ENCODE measurements around the gene PEX11A. TPM values are rescaled to one million over a fixed set of nuclear protein-coding genes. Genes with fewer than 3 reads are reported as not detected.
A peak's percentile ranks its signal among the peaks of the same experiment; 100 is the strongest.

PEX11A gene
- total and polyA plus RNA-seq, 2 donors (not counting 3 experiments of a cell fraction or from before 2014, with no cell fraction given) = 3.2 to 4.4 TPM

GRCh38 chr15:89649013-89649625, 41.4 kb downstream of the PEX11A start:
- Histone ChIP-seq H3K4me2 (ENCODE audit: insufficient read depth, low read length) (no peak overlapping the region), H2AFZ (ENCODE audit: low read depth, low read length) (no peak overlapping the region), H3K4me1 (ENCODE audit: control insufficient read depth, extremely low read depth, insufficient read depth, low read length) (no peaks in the 10 kb centered on the region), H3K27me3 (ENCODE audit: control insufficient read depth in 2 of 2, insufficient read depth in 2 of 2, low read length in 2 of 2) (no peaks in the 10 kb centered on the region), H4K20me1 (replicated peaks; ENCODE audit: control insufficient read depth, extremely low read depth, insufficient read depth, low read length) (no peaks in the 10 kb centered on the region), H3K36me3 (ENCODE audit: control insufficient read depth in 2 of 2, extremely low read depth in 1 of 2, insufficient read depth in 2 of 2, low read length in 2 of 2) (peaks cover 0 to 5% of the 10 kb centered on the region in 2 experiments), H3K4me3 (replicated peaks in 1 of 3; ENCODE audit: insufficient read depth in 1 of 3, low read depth in 1 of 3, low read length in 3 of 3) (no peak overlapping the region), H3K9ac (replicated peaks; ENCODE audit: extremely low read depth, insufficient read depth, low read length) (no peak overlapping the region), H3K79me2 (ENCODE audit: control insufficient read depth, insufficient read depth, low read length) (no peaks in the 10 kb centered on the region), H3K27ac (ENCODE audit: insufficient read depth, low read depth, low read length) (no peak overlapping the region), H3K9me1 (replicated peaks; ENCODE audit: control insufficient read depth, extremely low read depth, insufficient read depth, low read length) (no peaks in the 10 kb centered on the region), H3K9me3 (replicated peaks; ENCODE audit: control insufficient read depth, insufficient read depth, low read length) (no peaks in the 10 kb centered on the region)
- TF ChIP-seq CTCF (IDR thresholded peaks at IDR 0.05; ENCODE audit: extremely low read depth in 1 of 2, insufficient read depth in 1 of 2, low read depth in 1 of 2, low read length in 2 of 2) (no peak), FOS (IDR thresholded peaks at IDR 0.05; ENCODE audit: borderline replicate concordance, insufficient read depth, low read length) (no peak), MYC (IDR thresholded peaks at IDR 0.05; ENCODE audit: low read depth, low read length) (no peak), POLR2A (IDR thresholded peaks at IDR 0.05; ENCODE audit: low read depth, low read length) (no peak), GATA2 (IDR thresholded peaks at IDR 0.05; ENCODE audit: insufficient read depth, insufficient read length, low read depth, low read length) (no peak), EZH2 (IDR thresholded peaks at IDR 0.05; ENCODE audit: borderline replicate concordance, low read depth, low read length, severe bottlenecking) (no peak), MAX (IDR thresholded peaks at IDR 0.05; ENCODE audit: insufficient read depth, insufficient read length) (no peak), POLR2AphosphoS5 (IDR thresholded peaks at IDR 0.05; ENCODE audit: insufficient read depth, low read depth, low read length) (no peak), JUN (IDR thresholded peaks at IDR 0.05; ENCODE audit: borderline replicate concordance, insufficient read depth, insufficient read length, low read depth) (no peak)
- FAIRE-seq (no peak), DNase-seq (ENCODE audit: low read depth, low spot score) (no peak)
- dilution Hi-C loops (cut with MboI; ENCODE audit: extremely low pct_ligation_motif_present, low sequenced_read_pairs) (no loop called here), intact Hi-C loops (cut with micrococcal nuclease) (no loop called here)
- ChIA-PET CTCF (no interaction called here), POLR2A (no interaction called here)
- TSS peak; percentile 54 for BruUV-seq (replicated peaks)
